ENCODE results near the gene SRGAP3.

DNA sequence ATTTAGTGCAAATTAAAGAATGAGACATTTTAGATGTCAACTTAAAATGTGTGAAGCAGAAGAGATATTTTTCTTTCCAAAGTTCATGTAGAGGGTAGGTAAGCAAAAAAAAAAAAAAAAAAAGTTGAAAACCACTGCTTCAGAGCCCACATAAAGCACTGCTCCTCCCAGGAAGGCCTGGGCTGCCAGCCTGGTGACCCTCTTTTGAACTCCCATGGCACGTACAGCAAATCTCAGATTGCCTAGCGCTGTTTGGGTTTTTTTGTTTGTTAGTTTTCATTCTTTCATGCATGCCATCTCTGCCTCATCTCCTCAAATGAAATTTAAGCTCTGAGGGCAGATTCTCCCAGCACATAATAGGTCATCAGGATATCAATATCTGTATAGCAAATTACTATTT lies 120.1 kb downstream of the SRGAP3 start:
- TF ChIP-seq POLR2A (IDR thresholded peaks at IDR 0.05) = no peak
- TF ChIP-seq, protein P1, sequence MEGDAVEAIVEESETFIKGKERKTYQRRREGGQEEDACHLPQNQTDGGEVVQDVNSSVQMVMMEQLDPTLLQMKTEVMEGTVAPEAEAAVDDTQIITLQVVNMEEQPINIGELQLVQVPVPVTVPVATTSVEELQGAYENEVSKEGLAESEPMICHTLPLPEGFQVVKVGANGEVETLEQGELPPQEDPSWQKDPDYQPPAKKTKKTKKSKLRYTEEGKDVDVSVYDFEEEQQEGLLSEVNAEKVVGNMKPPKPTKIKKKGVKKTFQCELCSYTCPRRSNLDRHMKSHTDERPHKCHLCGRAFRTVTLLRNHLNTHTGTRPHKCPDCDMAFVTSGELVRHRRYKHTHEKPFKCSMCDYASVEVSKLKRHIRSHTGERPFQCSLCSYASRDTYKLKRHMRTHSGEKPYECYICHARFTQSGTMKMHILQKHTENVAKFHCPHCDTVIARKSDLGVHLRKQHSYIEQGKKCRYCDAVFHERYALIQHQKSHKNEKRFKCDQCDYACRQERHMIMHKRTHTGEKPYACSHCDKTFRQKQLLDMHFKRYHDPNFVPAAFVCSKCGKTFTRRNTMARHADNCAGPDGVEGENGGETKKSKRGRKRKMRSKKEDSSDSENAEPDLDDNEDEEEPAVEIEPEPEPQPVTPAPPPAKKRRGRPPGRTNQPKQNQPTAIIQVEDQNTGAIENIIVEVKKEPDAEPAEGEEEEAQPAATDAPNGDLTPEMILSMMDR (IDR thresholded peaks at IDR 0.05) = no peak

All from uterus (tissue), 2 donors.